Esophagus muscularis mucosa (tissue), 4 donors: ENCODE data around the gene TSTD1. TPM values are rescaled to one million over a fixed set of nuclear protein-coding genes. Genes with fewer than 3 reads are reported as not detected.

Experiments
- DNase-seq: peaks from one replicate; pipeline ENCODE4 v3.0.0-alpha.2; 2017; ENCODE audit errors: extremely low spot score
- H3K27ac ChIP-seq, 4 donors: fragments of 200-600 bp; sonication (generic); replicated peaks in 1 of 4; 1 replicate in 3 of 4; 2 replicates in 1 of 4; pipeline ENCODE4 v1.5.1; 2016 to 2019; ENCODE audit warnings: mild to moderate bottlenecking in 1 of 4
- H3K27me3 ChIP-seq, 4 donors: fragments of 200-600 bp; sonication (generic); one replicate each; pipeline versions ENCODE4 v1.5.1 to v1.6.0; 2016 to 2019
- H3K36me3 ChIP-seq, 4 donors: fragments of 200-600 bp; sonication (generic); one replicate each; pipeline ENCODE4 v1.5.1; 2016 to 2019
- H3K4me1 ChIP-seq, 4 donors: fragments of 200-600 bp; sonication (generic); one replicate each; pipeline ENCODE4 v1.5.1; 2016 to 2019
- H3K4me3 ChIP-seq, 4 donors: fragments of 200-600 bp; sonication (generic); 1 replicate in 2 of 4; 2 replicates in 2 of 4; pipeline ENCODE4 v1.5.1; 2016 to 2019; ENCODE audit warnings: mild to moderate bottlenecking in 4 of 4, moderate library complexity in 1 of 4
- H3K9me3 ChIP-seq, 4 donors: fragments of 200-600 bp; sonication (generic); 1 replicate in 3 of 4; 2 replicates in 1 of 4; pipeline ENCODE4 v1.5.1; 2016 to 2019
- EP300 ChIP-seq: sonication (generic); formaldehyde crosslinking; IDR thresholded peaks from one replicate; pipeline ENCODE4 v1.6.1; 2017; ENCODE audit warnings: antibody characterized with exemption
- POLR2A ChIP-seq: fragments of 450-650 bp; IDR thresholded peaks from one replicate; pipeline ENCODE4 v1.6.1; 2017; ENCODE audit warnings: antibody characterized with exemption, moderate library complexity, mild to moderate bottlenecking, low read depth
- POLR2AphosphoS5 ChIP-seq, 2 donors: sonication (generic); formaldehyde crosslinking; IDR thresholded peaks; one replicate each; pipeline ENCODE4 v1.6.1; 2017; ENCODE audit warnings: antibody characterized with exemption in 2 of 2
- WGBS: methylation state at CpG from one replicate; pipeline ENCODE4 v1.1.5; 2018; 5-methylcytosine and 5-hydroxymethylcytosine counted together
- intact Hi-C: fragments of 100-400 bp; cut with DNase I; formaldehyde crosslinking; loops from one replicate; pipeline ENCODE4 v1.15.1; 2023
- total RNA-seq, 4 donors: library from RNA; depleted of rRNA; stranded (reverse); fragments of >200 nt; gene quantifications; one replicate each; pipeline versions ENCODE4 v1.1.0 to v1.2.1, GENCODE V29; 2016
- TF ChIP-seq, protein P1 (sequence below), 3 experiments: fragments of 200-600 bp in 2 of 3; fragments of 450-650 bp in 1 of 3; sonication (generic) in 2 of 3; IDR thresholded peaks; one replicate each; pipeline ENCODE4 v1.5.1; 2017 to 2019; ENCODE audit warnings: antibody characterized with exemption in 3 of 3, mild to moderate bottlenecking in 2 of 3, moderate library complexity in 1 of 3

TSTD1 gene
- total RNA-seq, 4 donors from 2014 or later: 19.0 to 46.5 (median 29.4) TPM

DNA sequence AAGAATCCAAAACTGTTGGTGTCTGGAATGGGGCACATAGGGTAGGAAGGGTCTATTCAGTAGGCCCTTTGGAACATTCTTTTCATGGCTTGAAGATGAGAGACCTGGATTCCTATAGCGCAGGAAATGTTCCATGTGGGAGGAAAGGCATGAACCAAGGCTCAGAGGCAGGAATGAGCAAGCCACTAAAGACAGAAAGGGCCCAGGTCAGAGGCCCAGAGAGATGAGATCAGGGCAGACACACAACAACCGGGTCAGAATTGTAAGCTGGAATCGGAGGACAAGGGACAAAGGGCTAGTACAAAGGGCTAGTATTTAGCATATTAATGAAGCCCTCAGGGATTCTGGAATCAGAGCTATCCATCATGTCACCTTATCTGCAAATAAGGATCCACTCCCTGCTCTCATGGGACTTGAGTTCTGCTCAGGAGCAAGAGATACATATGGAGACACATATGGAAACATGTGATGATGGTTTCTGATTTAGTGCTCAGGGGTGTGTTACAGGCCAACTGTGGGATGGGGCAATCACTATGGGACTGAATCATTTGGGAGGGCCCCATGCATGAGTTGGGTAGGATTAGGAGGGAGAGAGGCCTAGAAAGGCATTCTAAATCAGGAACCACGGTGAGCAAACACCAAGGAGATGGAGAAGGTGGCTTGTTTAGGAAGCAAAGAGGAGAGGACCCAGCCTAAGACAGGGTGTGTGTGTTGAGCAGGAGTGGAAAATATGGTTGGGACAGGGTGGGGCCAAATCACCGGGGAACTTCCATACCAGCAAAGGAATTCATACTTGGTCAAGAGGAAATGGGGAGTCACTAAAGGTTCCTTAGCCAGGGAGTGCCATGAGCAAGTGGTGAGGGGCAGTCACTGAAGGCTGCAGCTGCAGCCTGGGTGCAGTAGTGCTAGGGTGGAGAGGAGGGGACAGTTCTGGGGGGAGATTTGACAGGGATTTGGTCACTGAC lies 42.0 kb upstream of the TSTD1 start:
- DNase-seq: no peak
- TF ChIP-seq POLR2AphosphoS5 (IDR thresholded peaks at IDR 0.05) (no peak), EP300 (no peak), POLR2A (no peak)
- TF ChIP-seq, protein P1, sequence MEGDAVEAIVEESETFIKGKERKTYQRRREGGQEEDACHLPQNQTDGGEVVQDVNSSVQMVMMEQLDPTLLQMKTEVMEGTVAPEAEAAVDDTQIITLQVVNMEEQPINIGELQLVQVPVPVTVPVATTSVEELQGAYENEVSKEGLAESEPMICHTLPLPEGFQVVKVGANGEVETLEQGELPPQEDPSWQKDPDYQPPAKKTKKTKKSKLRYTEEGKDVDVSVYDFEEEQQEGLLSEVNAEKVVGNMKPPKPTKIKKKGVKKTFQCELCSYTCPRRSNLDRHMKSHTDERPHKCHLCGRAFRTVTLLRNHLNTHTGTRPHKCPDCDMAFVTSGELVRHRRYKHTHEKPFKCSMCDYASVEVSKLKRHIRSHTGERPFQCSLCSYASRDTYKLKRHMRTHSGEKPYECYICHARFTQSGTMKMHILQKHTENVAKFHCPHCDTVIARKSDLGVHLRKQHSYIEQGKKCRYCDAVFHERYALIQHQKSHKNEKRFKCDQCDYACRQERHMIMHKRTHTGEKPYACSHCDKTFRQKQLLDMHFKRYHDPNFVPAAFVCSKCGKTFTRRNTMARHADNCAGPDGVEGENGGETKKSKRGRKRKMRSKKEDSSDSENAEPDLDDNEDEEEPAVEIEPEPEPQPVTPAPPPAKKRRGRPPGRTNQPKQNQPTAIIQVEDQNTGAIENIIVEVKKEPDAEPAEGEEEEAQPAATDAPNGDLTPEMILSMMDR (IDR thresholded peaks at IDR 0.05): no peak

DNA sequence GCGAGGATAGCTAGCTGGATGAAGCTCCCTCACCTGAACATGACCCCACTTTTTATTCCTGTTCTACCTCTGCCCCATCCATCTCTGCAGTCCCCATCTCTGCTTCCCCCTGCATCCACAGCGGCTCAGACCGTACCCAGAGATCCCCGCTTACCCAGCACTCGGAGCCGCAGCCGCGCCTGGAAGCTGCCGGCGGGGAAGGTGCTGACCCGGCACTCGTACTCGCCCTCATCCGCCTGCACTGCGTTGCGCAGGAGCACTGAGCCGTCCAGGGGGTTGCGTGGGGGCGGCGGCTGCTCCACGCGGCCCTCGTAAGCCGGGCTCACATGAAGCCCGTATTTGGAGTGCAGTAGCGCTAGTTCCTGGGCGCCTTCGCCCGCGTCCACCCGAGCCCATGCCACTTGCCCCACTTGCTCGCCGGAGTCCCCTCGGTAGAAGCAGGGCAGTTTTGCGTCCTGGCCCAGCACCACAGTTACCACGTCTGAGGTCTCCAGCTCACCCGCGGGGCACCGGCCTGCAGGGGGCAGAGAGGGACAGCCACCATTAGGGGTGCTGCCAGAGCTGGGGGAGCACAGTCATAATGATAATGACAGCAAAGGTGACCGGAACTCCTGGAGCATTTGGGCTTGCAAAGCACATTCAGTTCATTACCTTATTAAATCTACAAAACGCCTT lies 40.8 kb upstream of the TSTD1 start:
- H3K4me3 ChIP-seq: no peak overlapping the region
- no peak overlapping the region for H3K27ac ChIP-seq
- no peak for DNase-seq
- TF ChIP-seq EP300: no peak
- no peak for TF ChIP-seq POLR2A
- TF ChIP-seq, protein P1 (IDR thresholded peaks at IDR 0.05): no peak
- TF ChIP-seq POLR2AphosphoS5 (IDR thresholded peaks at IDR 0.05): no peak
- 69% methylated on average over 14 of the region's 41 CpGs for WGBS
- no peaks in the 10 kb centered on the region for H3K4me1 ChIP-seq
- H3K27me3 ChIP-seq: peaks cover 0 to 17% (median 0%) of the 10 kb centered on the region in 4 donors
- intact Hi-C loops: no loop called here
- no peaks in the 10 kb centered on the region for H3K9me3 ChIP-seq
- no peaks in the 10 kb centered on the region for H3K36me3 ChIP-seq

More for the DNA sequence above, 42.0 kb upstream of the TSTD1 start:
- Histone ChIP-seq H3K4me3 (no peak overlapping the region), H3K27ac (no peak overlapping the region), H3K4me1 (no peaks in the 10 kb centered on the region), H3K27me3 (peaks cover 0 to 17% (median 0%) of the 10 kb centered on the region in 4 donors), H3K36me3 (no peaks in the 10 kb centered on the region), H3K9me3 (no peaks in the 10 kb centered on the region)
- 74% methylated on average over 5 of the region's 5 CpGs for WGBS
- intact Hi-C loops: no loop called here

- Histone ChIP-seq H3K9me3 (no peaks in the 10 kb centered on the region), H3K36me3 (no peaks in the 10 kb centered on the region), H3K4me3 (no peak overlapping the region), H3K27me3 (peaks cover 0 to 17% (median 0%) of the 10 kb centered on the region in 4 donors), H3K4me1 (no peaks in the 10 kb centered on the region), H3K27ac (no peak overlapping the region)
- intact Hi-C loops: no loop called here
- TF ChIP-seq, protein P1 (IDR thresholded peaks at IDR 0.05): no peak
- no peak for DNase-seq
- WGBS: 63% methylated on average over 2 of the region's 9 CpGs
Measured at GRCh38 chr1:161077426-161077825, 38.7 kb upstream of the TSTD1 start.

DNA sequence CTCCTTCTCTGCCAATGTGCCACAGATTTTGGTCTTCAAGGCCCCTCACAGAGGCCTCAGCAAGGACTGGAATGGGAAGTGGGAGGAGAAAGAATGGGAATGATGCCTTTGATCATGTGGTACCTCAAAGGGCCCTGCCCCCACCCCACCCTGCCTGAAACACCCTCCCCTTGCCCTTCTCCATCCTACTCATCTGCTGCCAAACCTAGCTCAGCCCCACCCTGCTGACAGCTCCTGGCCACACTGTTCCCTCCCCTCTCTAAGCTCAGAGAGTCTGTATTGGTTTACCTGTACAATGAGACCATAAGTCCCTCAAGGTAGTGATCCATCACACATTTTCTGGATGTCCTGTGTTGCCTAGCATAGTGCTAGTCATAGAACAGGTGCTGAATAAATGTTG lies 37.6 kb upstream of the TSTD1 start:
- intact Hi-C loops: no loop called here
- Histone ChIP-seq H3K27ac (no peak overlapping the region), H3K36me3 (no peaks in the 10 kb centered on the region), H3K4me3 (no peak overlapping the region), H3K4me1 (no peaks in the 10 kb centered on the region), H3K27me3 (peaks cover 0 to 17% (median 0%) of the 10 kb centered on the region in 4 donors), H3K9me3 (no peaks in the 10 kb centered on the region)
- DNase-seq: no peak
- TF ChIP-seq EP300: no peak
- no peak for TF ChIP-seq POLR2A
- TF ChIP-seq, protein P1 (IDR thresholded peaks at IDR 0.05): no peak
- TF ChIP-seq POLR2AphosphoS5 (IDR thresholded peaks at IDR 0.05): no peak
